HG03066 (cell line): Measurements from ENCODE around the gene SERPINE2.

Experiments used
- ATAC-seq: cut with Tn5 transposase; IDR thresholded peaks from one replicate; pipeline ENCODE4 v1.9.1; 2021; ENCODE audit warnings: low read depth; ENCODE audit not compliant: unreplicated experiment

The SERPINE2 gene

DNA sequence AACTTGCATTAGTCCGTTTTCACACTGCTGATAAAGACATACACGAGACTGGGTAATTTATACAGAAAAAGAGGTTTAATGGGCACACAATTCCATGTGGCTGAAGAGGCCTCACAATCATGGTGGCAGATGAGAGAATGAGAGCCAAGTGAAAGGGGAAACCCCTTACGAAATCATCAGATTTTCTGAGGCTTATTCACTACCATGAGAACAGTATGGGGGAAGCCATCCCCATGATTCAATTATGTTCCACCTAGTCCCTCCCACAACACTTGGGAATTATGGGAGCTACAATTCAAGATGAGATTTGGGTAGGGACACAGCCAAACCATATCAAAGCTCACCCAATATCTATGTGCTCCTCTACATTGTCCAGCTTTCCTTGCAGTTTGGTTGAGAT is 16.0 kb upstream of the SERPINE2 start:
- ATAC-seq, result no peak

- ATAC-seq, result no peak
Observed at GRCh38 chr2:224046752-224047151, 7.7 kb upstream of the SERPINE2 start.

GRCh38 chr2:224042191-224042696 is 3.2 kb upstream of the SERPINE2 start:
- ATAC-seq, result no peak

- ATAC-seq, result no peak
Observed at GRCh38 chr2:224041554-224041953, 2.5 kb upstream of the SERPINE2 start.

DNA sequence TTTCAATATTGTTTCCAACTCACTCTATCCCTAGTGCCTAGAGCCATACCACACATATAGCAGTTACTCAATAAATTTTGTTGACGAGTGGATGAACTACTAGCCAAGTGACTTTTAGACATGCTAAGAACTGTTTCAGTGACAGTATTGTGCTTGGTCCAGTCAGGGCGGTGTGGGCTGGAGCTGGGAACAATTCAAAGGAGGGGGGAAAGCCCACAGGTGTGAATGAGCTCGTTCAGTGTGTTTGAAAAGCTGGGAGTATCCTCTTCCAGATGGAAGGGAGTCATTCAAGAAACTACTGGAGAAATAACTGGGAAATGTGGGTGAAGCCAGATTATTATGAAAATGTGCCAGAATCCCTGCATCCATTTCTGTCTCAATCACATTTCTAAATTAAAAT is 1.7 kb upstream of the SERPINE2 start:
- ATAC-seq, result no peak

GRCh38 chr2:224039770-224040440 is 819 bp upstream of the SERPINE2 start:
- ATAC-seq, result no peak

GRCh38 chr2:224038830-224039079 is 331 bp downstream of the SERPINE2 start:
- ATAC-seq, result peak; percentile 33

DNA sequence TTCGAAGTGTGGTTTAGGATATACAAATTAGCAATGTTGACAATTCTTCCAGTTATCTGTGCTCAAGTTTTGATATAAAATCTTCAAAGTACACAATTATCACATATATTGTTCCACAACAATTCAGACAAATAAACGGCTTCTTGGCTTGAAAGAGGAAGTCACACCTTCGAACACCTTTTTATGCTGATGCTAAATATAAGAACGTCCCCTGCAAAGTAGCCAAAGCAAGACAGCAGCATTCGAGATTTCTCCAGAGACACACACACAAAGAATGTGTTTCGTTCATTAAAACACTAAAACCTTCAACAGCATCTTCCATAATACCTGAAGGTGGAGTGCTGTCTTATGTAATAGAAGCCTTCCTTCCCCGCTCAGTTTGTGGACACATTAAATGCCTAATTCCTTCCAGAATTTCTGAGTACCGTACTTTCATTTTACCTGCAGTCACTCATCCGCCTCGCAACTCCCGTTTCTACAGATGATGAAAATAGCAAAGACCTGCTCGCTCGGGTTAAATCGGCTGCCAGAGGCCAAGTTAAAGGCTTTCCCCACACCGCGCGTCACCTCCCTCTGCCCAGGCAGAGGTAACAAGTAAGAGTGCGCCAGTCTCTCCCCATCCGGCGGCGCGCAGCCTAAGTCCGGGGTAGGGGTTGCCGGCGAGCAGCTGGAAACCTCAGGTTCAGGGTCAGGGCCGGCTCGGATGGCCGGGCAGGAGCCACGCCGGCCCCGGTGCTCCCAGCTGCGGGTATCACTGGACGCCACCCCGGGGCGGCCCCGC is 847 bp downstream of the SERPINE2 start:
- ATAC-seq, result peak; percentile 45

DNA sequence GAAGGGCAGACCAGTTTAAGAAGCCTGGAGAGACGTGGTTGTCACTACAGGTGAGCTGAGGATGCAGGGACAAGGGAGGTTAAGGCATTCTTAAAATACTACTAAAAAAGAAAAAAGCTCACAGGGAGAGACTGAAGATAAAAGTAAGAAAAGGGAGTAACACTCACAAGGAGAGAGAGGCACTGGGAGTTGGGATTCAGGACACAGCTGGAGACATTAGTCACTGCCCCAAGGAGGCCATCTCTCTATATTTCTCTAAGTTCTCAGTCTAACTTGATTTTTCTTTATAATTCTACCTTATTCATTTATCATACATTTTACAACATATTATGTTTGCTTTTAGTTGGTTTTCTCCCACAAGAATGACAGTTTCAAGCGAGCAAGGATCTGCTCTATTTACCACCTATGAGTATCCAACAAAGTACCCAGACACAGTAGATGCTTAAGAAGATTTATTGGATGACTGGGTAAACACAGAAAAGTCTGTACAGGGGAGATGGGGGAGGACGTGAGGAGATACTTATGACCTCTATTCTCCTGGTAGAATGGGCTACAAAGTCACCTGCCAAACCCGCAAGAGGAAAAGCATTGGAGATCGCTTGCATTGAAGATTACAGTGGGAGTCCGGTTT is 2.2 kb downstream of the SERPINE2 start:
- no peak for ATAC-seq

DNA sequence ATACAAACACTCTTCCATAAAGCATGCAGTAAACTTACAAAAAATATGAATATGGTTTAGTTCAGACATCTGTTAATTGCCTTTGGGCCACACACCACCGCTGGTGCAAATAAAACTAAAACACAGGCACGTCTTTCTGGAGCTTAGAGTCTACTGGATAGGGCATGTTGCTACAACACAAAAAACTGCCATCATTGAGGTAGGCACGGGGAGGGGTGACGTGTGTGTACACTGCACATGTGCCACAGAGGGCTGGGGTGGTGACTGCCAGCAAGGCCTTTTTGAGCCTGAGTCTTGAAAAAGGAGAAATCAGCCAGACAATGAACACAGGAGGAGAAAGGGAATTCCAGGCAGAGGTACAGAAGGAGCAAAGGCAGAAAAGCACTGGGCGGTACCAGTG is 5.1 kb downstream of the SERPINE2 start:
- no peak for ATAC-seq

DNA sequence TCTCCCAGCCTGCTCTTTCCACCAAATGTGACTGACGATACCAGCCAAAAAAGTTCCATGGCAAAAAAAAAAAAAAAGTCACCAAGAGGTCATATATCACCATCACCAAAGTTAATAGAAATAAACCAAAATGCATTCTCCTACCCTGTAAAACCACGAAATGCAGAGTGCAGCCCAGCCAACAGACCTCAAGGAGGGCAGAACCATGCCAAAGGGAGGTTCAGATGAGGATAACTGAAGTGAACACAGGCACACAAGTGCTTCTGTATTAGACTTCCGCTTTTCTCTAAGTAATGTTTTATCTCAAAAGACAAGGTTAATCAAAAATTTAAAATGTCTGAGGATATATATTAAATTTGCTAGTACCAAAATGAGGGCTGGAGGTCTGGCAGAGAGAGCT is 5.5 kb downstream of the SERPINE2 start:
- no peak for ATAC-seq

DNA sequence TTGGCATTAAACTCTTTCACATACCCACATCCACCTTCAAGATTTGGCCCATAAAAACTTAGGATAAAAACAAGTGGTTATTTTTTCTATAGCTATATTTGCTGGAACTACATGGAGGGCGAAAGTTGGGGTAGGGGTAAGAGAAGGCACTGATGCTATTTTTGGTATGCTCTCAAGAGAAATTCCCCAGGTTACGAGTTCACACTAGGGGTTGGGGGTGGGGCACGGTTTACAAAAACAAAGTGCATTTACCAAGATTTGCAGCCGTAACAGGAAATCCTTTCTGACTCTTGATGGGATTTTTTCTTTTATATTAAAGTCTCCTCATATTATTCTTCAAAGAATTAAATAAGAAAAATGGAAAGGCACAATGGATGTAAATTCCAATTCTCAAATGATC is 6.8 kb downstream of the SERPINE2 start:
- no peak for ATAC-seq

DNA sequence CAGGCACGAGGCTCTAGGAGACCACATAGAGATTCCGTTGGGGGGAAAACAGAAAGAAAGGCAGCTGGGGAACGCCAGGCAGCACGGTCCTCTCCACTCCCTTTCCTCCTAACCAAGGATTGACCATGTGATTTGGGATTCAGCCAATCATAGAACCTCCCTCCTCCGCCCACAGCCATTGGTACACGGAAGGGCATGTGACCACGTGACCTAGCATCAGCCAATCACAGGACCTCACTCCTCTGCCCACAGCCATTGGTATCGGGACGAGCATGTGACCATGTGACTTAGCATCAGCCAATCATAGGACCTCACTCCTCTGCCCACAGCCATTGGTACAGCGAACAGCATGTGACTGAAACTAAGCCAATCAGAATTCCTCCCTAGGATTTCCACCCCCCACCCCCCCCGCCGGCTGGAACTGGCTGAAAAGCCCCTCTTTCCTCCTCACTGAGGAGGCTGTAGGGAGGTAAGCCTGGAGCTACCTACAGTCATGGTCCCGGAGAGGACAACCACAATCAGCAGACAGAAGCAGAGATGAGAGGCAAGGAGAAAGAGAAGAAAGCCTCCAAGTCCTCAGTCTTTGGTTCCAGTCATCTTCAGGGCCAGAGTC is 7.6 kb downstream of the SERPINE2 start:
- ATAC-seq, result no peak

GRCh38 chr2:224030786-224031185 is 8.3 kb downstream of the SERPINE2 start:
- no peak for ATAC-seq

GRCh38 chr2:224029876-224030275 is 9.2 kb downstream of the SERPINE2 start:
- no peak for ATAC-seq

DNA sequence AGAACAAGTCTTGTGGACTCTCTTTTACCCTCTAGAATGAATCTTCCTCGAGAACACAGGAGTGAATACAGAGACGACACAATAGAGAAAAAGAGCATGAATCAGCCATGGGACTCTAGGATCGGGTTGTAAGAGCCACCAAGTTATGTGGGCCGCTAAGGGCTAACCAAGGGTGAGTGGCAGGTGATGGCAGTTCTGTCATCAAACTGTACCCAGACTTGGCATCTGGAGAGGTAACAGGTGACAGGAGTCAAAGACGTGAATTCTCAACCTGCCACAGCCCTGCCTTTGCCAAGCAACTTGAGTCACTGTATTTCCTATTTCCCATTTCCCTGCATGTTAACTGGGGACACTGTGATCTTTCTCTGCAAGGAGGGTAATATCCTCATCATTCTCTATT is 11.2 kb downstream of the SERPINE2 start:
- ATAC-seq, result no peak

DNA sequence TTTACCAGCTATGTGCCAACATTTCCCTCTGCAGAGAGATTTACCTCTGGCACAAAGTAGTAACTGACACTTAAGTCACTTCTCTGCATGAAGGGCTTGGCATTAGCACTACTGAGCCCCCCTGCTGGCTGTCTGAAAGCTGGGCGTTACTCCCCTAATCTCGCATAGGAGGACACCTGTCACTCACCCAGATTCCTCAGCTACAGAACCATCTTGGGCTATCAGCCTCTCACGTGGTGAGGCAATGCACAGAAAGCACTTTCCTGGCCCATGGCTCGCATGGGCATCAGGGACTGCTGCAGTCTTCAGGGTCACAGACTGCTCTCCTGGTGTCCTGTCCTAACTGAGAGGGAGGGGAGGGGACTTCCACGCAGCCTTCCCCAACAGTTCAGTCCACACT is 12.0 kb downstream of the SERPINE2 start:
- no peak for ATAC-seq

GRCh38 chr2:224025874-224026273 is 13.2 kb downstream of the SERPINE2 start:
- ATAC-seq, result peak; percentile 95

DNA sequence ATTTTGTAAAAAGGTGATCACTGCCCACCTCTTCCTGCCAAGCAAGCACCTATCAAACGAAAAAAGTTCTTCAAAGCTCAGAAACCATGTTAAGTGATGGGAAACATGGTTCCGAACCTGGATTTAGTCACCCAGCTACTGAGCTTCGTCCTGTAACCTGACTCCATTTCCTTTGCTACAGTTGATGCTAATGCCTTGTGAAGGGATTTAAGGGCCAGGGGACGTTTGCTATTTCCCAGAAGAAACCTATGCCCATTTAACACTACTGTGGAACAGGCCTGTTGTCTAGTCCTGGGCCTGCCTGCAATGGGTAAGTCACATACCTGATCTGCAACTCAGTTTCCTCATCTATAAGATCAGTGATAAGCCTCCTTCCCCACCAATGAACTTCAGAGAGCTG is 14.8 kb downstream of the SERPINE2 start:
- ATAC-seq, result no peak

GRCh38 chr2:224023188-224023587 is 15.9 kb downstream of the SERPINE2 start:
- no peak for ATAC-seq

GRCh38 chr2:224022486-224022885 is 16.6 kb downstream of the SERPINE2 start:
- ATAC-seq, result no peak
